Activated T-cell treated with anti-CD3 and anti-CD28 coated beads for 4 hours (primary cell): ENCODE data around the gene SORT1.
"Not testable (repeated sequence)": the region's sequence is repeated elsewhere in the genome, so short reads cannot be mapped to it uniquely, and the experiment has no call there.

ENCODE experiments used
- DNase-seq: peaks from one replicate; pipeline ENCODE4 v3.0.0-alpha.2; 2020

The SORT1 gene

GRCh38 chr1:109327285-109327684 lies 70.4 kb downstream of the SORT1 start:
- DNase-seq, result no peak

DNA sequence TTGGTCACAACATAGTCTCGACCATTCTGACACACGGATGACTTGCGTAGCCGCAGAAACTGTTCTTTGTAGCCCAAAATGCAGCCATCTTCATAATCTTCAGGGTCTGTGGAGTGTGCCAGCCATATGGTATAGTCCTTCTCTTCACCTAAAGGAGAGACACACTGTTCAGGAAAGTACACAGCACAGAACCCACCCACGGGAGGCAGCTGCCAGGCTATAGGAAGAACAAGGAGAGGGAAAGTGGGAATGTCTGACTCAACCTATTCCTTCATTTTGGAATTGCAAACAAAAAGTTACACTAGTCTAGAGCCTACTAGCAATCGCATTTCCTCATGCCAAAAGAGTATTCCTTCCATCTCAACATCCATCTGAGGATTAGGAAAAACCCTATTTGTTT lies 74.7 kb downstream of the SORT1 start:
- no peak for DNase-seq

DNA sequence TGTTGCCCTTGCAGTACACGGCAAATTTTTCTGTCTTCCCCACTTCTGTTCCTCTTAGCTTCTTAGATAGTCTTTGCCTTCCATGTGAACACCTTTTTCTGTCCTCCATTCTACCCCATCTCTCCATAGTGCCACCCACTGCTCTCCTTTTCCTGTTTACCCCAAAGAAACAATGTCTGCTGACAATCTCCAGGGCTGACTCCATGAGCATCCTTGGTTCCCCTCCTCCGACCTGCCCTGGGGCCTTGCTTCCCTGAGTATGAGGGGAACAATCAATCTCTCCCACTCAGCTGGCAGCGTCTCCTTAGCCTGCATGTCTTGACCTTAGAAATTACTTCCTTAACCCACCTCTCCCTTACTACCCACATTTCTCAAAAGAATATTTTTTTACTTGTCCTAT lies 78.6 kb downstream of the SORT1 start:
- no peak for DNase-seq

GRCh38 chr1:109316506-109316905 lies 81.2 kb downstream of the SORT1 start:
- DNase-seq, result no peak

GRCh38 chr1:109315288-109315687 lies 82.4 kb downstream of the SORT1 start:
- DNase-seq, result no peak

DNA sequence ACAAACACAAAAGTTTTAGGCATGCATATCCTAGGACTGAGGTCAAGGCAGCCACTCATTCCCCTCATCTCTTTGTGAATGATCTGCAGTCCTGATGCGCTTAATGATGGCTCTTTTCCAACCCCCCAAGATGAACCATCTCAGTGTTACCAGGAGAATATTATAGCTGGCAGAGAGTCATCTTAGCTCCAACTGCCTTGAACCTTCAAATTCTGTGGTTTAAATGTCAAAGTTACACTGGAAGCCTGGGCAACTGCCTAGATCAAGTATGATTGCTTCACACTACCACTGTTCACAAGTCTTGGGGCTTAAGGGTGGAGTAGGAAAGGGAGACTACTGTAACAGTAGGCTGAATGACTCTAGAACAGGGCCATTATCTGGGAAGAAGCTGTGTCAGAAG lies 82.9 kb downstream of the SORT1 start:
- DNase-seq, result no peak

DNA sequence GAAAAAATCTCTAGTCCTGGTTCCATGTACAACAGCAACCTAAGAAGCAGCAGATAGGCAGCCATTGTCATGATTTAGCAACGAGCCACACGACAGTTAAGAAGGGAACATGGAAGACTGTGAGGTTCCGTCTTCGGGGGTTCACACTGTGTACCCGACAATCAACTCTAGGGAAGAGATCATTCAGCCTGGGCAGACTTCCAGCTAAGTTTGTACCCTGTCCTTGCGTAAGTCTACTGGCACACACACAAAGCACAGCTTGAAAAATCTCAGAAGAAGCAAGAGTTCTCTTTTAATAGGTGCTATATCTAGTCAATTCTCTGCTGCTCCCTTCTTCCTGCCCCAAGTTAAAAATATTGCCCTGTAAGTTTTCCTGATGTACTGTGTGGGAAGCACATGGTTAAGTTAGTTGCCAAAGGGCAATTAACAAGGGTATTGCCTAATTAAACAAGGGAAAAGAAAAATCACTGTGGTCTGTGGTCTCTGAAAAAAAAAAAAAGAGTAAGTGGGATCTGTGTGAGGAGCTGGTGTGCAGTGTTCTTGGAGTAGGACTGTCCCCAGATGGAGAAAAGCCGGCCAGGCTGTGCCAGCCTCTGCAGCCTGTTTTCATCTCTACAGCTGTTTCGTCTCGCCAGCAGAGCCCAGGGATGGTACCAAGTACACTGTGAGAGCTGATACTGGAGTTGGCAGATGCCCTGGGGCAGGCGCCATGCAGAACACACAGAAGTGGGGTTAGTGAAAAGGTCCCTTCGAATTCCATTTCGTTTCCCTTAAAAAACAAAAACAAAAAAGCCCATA lies 84.5 kb downstream of the SORT1 start:
- DNase-seq, result no peak

DNA sequence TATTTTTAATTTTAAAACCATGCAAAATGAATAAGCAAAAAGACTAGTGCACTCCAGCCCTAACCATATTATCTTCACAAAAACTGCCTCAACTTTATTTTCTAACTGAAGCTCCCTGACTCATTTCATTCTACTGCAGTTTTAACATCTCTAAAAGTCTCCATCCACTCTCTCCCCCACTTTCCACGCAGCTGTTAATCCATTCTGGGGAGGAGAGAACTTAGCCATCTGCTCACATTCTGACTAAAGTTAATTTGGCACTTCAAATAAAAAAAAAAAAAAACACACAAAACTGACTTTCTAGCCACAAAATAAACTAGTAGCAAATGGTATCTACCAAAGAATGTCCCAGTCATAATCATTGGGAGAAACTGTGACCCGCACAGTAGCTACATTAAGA lies 85.5 kb downstream of the SORT1 start:
- no peak for DNase-seq

GRCh38 chr1:109309347-109309746 lies 88.4 kb downstream of the SORT1 start:
- no peak for DNase-seq

DNA sequence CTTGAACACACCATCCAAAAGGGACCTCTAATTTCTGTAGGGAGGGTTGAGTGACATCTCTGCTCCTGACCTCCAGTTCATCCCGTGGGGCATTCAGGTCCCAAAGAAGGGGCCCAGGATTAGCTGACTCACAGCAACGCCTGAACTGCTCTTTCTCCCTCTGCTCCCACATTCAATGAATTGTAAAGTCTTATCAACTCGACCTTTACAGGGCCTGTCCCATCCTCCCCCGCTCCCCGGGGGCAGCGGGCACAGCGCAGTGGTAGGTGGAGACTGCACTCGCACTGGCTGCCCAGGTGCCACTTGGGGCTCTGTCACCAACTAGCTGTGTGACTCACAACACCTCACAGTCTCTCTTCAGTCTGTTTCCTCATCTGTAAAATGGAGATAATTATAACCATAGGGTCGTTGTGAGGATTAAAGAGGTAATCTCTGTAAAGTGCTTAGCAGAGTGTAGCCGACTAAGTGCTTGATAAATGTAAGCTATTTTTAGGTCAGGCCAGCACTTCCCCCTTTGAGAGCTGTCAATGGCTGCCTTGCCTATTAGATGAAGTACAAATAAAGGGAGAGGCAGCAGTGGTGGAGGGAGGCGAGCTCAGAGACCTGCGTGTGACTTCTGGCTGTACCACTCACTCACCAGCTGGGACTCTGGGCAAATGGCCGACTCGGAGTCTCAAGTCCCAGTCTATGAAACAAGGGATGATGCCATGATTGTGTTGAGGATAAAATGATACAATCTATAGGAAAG lies 90.3 kb downstream of the SORT1 start:
- no peak for DNase-seq

- DNase-seq, result no peak
Measured at GRCh38 chr1:109306832-109307273, 90.9 kb downstream of the SORT1 start, which contains the start of gene MYBPHL. MYBPHL (minus strand) TSS chr1:109307011; CDS start chr1:109306991, 20 bp downstream.

DNA sequence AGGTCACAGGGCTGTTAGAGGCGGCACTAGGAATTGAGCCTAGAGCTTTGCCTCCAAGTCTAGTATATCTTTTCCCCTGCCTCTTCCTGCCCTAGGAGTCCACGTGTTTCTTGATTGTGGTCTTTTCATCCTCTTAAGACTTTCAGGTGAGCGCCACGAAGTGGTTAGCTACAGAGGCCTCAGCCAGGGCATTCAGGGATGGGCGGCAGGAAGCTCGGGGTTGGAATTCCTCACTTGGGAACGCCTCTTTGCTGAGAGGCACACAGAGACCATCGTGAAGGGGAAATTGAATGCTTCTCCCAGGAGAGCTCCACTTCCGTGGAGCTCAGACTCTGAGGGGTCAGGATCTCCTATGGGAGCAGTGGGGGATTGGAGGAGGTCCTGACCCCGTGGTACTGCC lies 91.7 kb downstream of the SORT1 start:
- not testable (repeated sequence) for DNase-seq

DNA sequence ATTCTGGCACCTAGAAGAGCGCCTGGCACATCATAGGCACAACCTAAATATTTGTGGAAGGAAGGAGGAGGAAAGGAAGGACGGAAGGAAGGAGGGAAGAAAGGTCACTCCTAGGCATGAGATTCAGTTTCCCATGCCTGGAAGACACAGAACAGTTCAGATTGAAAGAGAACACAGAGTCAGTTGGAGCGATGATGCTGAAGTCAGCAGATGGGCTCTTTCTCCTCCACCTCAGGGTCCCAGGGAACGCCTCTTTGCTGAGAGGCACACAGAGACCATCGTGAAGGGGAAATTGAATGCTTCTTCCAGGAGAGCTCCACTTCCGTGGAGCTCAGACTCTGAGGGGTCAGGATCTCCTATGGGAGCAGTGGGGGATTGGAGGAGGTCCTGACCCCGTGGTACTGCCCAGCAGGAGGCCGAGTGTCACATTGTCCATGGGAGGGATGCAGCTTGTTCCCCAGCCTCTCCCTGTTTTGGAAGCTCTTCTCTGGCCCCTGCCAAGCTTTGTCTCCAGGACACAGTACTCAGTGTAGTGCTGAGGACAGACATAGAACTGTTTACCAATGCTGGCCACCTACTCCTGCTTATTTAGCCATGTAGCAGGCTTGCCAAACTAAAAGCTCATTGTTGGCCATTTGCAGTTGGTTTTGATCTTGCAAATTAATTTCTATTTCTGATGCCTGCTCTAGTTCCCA lies 93.3 kb downstream of the SORT1 start:
- no peak for DNase-seq

DNA sequence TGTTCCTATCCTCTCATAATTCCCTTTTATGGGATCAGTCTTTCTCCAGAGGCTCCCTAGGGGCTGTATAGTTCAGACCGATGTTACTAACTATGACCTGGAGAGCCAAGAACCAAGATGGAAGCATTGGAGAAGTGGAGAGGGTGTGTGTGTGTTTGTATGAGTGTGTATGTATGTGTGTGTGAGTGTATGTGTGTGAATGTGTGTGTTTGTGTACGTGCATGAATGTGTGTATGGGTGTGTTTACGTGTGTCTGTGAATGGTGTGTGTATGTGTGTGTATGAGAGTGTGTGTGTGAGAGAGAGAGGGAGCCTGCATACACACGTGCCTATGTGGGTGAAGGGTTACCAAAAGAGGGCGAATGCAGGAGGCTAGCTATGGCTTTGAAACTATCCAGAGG lies 95.8 kb downstream of the SORT1 start:
- DNase-seq, result no peak

GRCh38 chr1:109300650-109301151 lies 97.0 kb downstream of the SORT1 start:
- no peak for DNase-seq

GRCh38 chr1:109299558-109300343 lies 98.0 kb downstream of the SORT1 start:
- DNase-seq, result no peak

DNA sequence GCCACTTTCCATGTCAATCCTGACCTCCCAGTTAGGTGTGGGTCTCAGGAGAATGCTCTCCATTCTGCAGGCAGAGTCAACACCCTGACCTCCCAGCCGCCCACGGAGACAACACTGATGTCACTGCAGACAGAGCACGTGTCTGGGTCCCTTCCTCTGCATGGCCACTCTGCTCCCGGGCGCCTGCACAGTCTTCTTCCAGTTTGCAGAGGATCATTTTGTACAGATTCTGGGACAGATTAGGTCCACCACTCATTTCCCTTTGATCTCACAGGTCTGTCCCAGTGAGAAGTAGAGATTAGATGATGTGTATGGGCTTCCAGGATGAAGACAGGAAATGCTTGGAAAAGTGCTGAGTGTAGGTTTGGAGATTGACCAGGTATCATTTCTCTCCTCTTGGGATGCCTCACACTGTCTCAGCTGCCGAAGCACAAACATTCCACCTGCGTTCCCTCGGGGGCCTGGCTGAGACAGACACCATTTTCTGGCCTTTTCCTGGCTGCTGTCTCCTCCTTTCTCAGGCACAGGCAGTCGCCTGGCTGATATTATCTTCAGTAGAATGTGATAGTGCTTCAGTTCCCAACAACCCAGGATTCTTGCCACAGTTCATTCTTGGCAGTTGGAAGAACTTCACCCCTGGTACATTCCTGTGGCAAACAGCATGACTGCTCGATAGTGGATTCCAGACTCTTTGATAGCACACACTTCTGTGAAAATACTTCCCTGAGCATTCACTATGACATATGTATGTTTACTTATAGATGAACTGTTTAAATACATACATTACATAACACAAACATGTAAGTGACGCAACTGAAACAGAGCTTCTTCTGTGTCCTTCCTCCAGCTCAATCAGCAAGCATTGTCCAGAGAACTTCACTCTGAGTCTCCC lies 98.8 kb downstream of the SORT1 start:
- DNase-seq, result no peak

- DNase-seq, result no peak
Measured at GRCh38 chr1:109296782-109297181, 100.9 kb downstream of the SORT1 start.

DNA sequence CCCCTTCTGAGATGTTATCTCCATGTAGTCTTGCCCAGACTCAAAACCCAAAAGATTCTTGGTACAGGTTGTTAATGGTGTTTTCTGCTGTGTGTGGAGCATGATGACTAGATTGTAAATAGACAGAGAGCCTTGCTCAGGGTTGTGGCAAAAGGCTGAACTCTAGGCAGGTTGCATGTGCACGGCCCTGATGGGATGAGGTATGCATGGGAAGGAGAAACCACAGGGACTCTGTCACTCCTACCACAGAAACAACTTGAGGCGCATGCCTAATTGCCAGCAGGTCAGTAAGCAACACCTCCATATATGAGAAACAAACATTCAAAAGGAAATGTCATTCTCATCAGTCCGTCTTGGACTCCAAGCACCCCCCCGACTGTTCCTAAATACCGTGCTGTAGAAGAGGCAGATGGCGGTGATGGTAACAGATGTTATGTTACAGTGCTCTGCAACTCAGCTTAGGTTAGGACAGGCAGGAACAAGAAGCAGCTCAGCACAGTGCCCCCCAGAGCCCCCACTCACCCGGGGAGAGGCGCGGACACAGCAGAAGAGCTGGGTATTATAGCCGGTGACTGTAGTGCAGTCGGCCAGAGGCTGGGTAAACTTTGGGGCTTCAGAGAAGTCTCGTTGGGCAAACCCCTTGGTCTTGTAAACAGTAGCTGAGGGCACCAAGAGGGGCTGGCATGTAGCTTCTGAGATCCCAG lies 101.9 kb downstream of the SORT1 start:
- no peak for DNase-seq

- DNase-seq, result no peak
Measured at GRCh38 chr1:109294481-109294880, 103.2 kb downstream of the SORT1 start.

- no peak for DNase-seq
Measured at GRCh38 chr1:109293026-109293425, 104.7 kb downstream of the SORT1 start.
